B cell (primary cell): ENCODE data around the gene CPHXL. TPM values are rescaled to one million over a fixed set of nuclear protein-coding genes. Genes with fewer than 3 reads are reported as not detected.

Experiments
- ATAC-seq: fragments of 200-7000 bp; cut with Tn5 transposase; one replicate; pipeline ENCODE4 v1.10.0; 2021; ENCODE audit warnings: low read depth, mild to moderate bottlenecking, moderate number of reproducible peaks, moderate library complexity
- CTCF ChIA-PET: fragments of 350-600 bp; sonication (Branson Sonifier 250); formaldehyde crosslinking; loops from one replicate; lab custom pipeline; 2021; ENCODE audit warnings: antibody characterized with exemption, inconsistent platforms; lab: Charles Lee
- POLR2A ChIA-PET: fragments of 350-600 bp; sonication (Branson Sonifier 250); formaldehyde crosslinking; loops from one replicate; lab custom pipeline; 2021; ENCODE audit warnings: antibody characterized with exemption; lab: Charles Lee
- DNase-seq: peaks from one replicate; pipeline ENCODE4 v3.0.0; 2013
- H2AFZ ChIP-seq: 2 replicates; pipeline ENCODE4 v1.6.1; 2012; ENCODE audit warnings: mild to moderate bottlenecking, low read depth, low read length; ENCODE audit not compliant: insufficient read depth, poor library complexity, severe bottlenecking
- H3K27ac ChIP-seq, 2 donors: 1 replicate in 1 of 2; 2 replicates in 1 of 2; pipeline ENCODE4 v1.5.1; 2012 to 2013; ENCODE audit warnings: low read length in 2 of 2, mild to moderate bottlenecking in 2 of 2, moderate library complexity in 1 of 2
- H3K27me3 ChIP-seq, 4 experiments: fragments of 200-600 bp in 1 of 4; sonication (generic) in 1 of 4; replicated peaks in 1 of 4; 1 replicate in 2 of 4; 2 replicates in 2 of 4; pipeline versions ENCODE4 v1.6.1 to v1.7.0; 2013 to 2016; ENCODE audit warnings: low read length in 3 of 4, mild to moderate bottlenecking in 2 of 4, mixed read lengths in 1 of 4, moderate library complexity in 1 of 4; ENCODE audit not compliant: insufficient read depth in 4 of 4, control insufficient read depth in 3 of 4; ENCODE audit errors: control extremely low read depth in 1 of 4
- H3K36me3 ChIP-seq, 2 experiments: replicated peaks in 1 of 2; 1 replicate in 1 of 2; 2 replicates in 1 of 2; pipeline versions ENCODE4 v1.6.1 to v1.7.1; 2013; ENCODE audit warnings: low read length in 1 of 2; ENCODE audit not compliant: insufficient read depth in 2 of 2, control insufficient read depth in 1 of 2; ENCODE audit errors: control extremely low read depth in 1 of 2, extremely low read depth in 1 of 2
- H3K4me1 ChIP-seq, 2 donors: fragments of 200-600 bp in 1 of 2; sonication (generic) in 1 of 2; 1 replicate in 1 of 2; 2 replicates in 1 of 2; pipeline versions ENCODE4 v1.5.1 to v1.6.1; 2013 to 2017; ENCODE audit warnings: low read length in 2 of 2; ENCODE audit not compliant: control insufficient read depth in 2 of 2, insufficient read depth in 2 of 2
- H3K4me2 ChIP-seq: replicated peaks from 2 replicates; pipeline ENCODE3; 2012; ENCODE audit warnings: mild to moderate bottlenecking, low read depth, low read length; ENCODE audit not compliant: poor library complexity, severe bottlenecking
- H3K4me3 ChIP-seq, 5 experiments: fragments of 200-600 bp in 1 of 5; sonication (generic) in 1 of 5; 1 replicate in 3 of 5; 2 replicates in 2 of 5; pipeline versions ENCODE4 v1.5.1 to v1.7.0; 2011 to 2016; ENCODE audit warnings: low read length in 4 of 5, mild to moderate bottlenecking in 4 of 5, low read depth in 2 of 5, control low read depth in 1 of 5, moderate library complexity in 1 of 5; ENCODE audit not compliant: insufficient read depth in 1 of 5; ENCODE audit errors: control extremely low read depth in 1 of 5, extremely low read depth in 1 of 5
- H3K79me2 ChIP-seq: fragments of 200-600 bp; sonication (generic); one replicate; pipeline ENCODE4 v1.6.0; 2016; ENCODE audit warnings: low read length; ENCODE audit not compliant: control insufficient read depth, insufficient read depth
- H3K9ac ChIP-seq: fragments of 200-600 bp; sonication (generic); 2 replicates; pipeline ENCODE4 v1.6.1; 2017; ENCODE audit warnings: mild to moderate bottlenecking, low read length, moderate library complexity
- H3K9me3 ChIP-seq, 3 donors: one replicate each; pipeline versions ENCODE4 v1.6.1 to v1.7.1; 2013; ENCODE audit warnings: low read length in 2 of 3; ENCODE audit not compliant: control insufficient read depth in 2 of 3, insufficient read depth in 1 of 3; ENCODE audit errors: control extremely low read depth in 1 of 3
- H4K20me1 ChIP-seq: 2 replicates; pipeline ENCODE4 v1.6.0; 2012; ENCODE audit warnings: mild to moderate bottlenecking, low read length; ENCODE audit not compliant: insufficient read depth, control insufficient read depth, poor library complexity, severe bottlenecking
- H3K27ac Mint-ChIP-seq: one replicate; pipeline ENCODE4 v1.8.0; 2021; ENCODE audit warnings: mixed read lengths
- H3K27me3 Mint-ChIP-seq: one replicate; pipeline ENCODE4 v1.8.0; 2021; ENCODE audit warnings: mixed read lengths
- H3K4me1 Mint-ChIP-seq: one replicate; pipeline ENCODE4 v1.8.0; 2021; ENCODE audit warnings: mixed read lengths
- H3K4me3 Mint-ChIP-seq: one replicate; pipeline ENCODE4 v1.8.0; 2021; ENCODE audit warnings: mixed read lengths
- H3K9me3 Mint-ChIP-seq: one replicate; pipeline ENCODE4 v1.8.0; 2022; ENCODE audit warnings: mixed read lengths; ENCODE audit not compliant: insufficient read depth
- EZH2 ChIP-seq: IDR thresholded peaks from 2 replicates; pipeline ENCODE4 v1.6.1; 2012; ENCODE audit warnings: borderline replicate concordance, low read depth, mild to moderate bottlenecking, moderate library complexity, low read length; ENCODE audit not compliant: insufficient read depth, poor library complexity, severe bottlenecking
- WGBS: methylation state at CpG from one replicate; pipeline ENCODE4 v1.1.5; 2013; ENCODE audit warnings: missing lambda C conversion rate; ENCODE audit not compliant: insufficient coverage; 5-methylcytosine and 5-hydroxymethylcytosine counted together
- intact Hi-C: fragments of 100-400 bp; cut with micrococcal nuclease; formaldehyde crosslinking; loops from one replicate; pipeline ENCODE4 v1.10.0; 2022
- polyA plus RNA-seq: library from polyadenylated mRNA; depleted of rRNA; stranded (reverse); fragments of >200 nt; gene quantifications from 2 replicates; pipeline ENCODE4 v1.2.3, GENCODE V29; 2012
- total RNA-seq, 2 donors: library from RNA; stranded (reverse); fragments of 120-200 nt in 1 of 2; gene quantifications; 1 replicate in 1 of 2; 2 replicates in 1 of 2; pipeline versions ENCODE4 v1.2.3 to v1.2.4, GENCODE V29; 2013 to 2022
- TF ChIP-seq, protein P1 (sequence below): fragments of 200-600 bp; IDR thresholded peaks from one replicate; pipeline ENCODE4 v1.8.0; 2022; ENCODE audit warnings: antibody characterized with exemption, mild to moderate bottlenecking

CPHXL gene
- total and polyA plus RNA-seq, 2 donors (not counting 1 experiment from before 2014, with no cell fraction given): not detected

DNA sequence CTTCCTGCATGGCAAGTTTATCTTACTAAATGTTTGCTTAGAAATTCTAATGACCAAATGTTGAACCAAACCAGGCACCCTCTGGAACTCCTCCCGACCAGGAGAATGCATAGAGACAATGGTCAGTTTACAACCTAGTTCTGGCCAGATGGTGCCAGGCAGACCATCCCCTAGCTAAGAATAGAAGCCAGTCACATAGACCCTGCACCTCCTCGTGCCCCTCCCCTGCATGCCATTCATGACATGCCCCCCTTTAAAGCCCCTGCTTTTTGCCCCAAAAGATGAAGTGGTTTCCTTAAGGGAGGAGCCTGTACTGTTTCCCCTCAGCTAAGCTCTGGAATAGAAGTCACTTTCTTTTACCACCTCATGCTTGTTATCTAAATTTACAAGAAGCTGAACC is 6.6 kb upstream of the CPHXL start:
- Mint-ChIP-seq H3K27ac (no peak overlapping the region), H3K27me3 (peaks cover 3% of the 10 kb centered on the region), H3K4me1 (no peaks in the 10 kb centered on the region), H3K9me3 (no peaks in the 10 kb centered on the region), H3K4me3 (no peak overlapping the region)
- H3K79me2 ChIP-seq: no peaks in the 10 kb centered on the region
- intact Hi-C loops: no loop called here
- no peaks in the 10 kb centered on the region for H3K27me3 ChIP-seq
- CTCF ChIA-PET: interaction anchor here (0.7 kb wide), 1 partner anchor 32 kb away, joined by 3 read pairs; no protein-coding TSS in a partner anchor
- WGBS: 100% methylated on average over 1 of the region's 2 CpGs
- no peaks in the 10 kb centered on the region for H3K4me1 ChIP-seq
- H2AFZ ChIP-seq: no peak overlapping the region
- H3K36me3 ChIP-seq: no peaks in the 10 kb centered on the region
- no peak for DNase-seq
- H3K9ac ChIP-seq: no peak overlapping the region
- no peaks in the 10 kb centered on the region for H4K20me1 ChIP-seq
- POLR2A ChIA-PET: interaction anchor here (0.6 kb wide), 1 partner anchor 28 kb away, joined by 3 read pairs; no protein-coding TSS in a partner anchor
- H3K4me3 ChIP-seq: no peak overlapping the region
- H3K4me2 ChIP-seq: no peak overlapping the region
- no peak for ATAC-seq
- no peaks in the 10 kb centered on the region for H3K9me3 ChIP-seq
- H3K27ac ChIP-seq: no peak overlapping the region
- TF ChIP-seq, protein P1, sequence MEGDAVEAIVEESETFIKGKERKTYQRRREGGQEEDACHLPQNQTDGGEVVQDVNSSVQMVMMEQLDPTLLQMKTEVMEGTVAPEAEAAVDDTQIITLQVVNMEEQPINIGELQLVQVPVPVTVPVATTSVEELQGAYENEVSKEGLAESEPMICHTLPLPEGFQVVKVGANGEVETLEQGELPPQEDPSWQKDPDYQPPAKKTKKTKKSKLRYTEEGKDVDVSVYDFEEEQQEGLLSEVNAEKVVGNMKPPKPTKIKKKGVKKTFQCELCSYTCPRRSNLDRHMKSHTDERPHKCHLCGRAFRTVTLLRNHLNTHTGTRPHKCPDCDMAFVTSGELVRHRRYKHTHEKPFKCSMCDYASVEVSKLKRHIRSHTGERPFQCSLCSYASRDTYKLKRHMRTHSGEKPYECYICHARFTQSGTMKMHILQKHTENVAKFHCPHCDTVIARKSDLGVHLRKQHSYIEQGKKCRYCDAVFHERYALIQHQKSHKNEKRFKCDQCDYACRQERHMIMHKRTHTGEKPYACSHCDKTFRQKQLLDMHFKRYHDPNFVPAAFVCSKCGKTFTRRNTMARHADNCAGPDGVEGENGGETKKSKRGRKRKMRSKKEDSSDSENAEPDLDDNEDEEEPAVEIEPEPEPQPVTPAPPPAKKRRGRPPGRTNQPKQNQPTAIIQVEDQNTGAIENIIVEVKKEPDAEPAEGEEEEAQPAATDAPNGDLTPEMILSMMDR: no peak
- TF ChIP-seq EZH2: no peak

DNA sequence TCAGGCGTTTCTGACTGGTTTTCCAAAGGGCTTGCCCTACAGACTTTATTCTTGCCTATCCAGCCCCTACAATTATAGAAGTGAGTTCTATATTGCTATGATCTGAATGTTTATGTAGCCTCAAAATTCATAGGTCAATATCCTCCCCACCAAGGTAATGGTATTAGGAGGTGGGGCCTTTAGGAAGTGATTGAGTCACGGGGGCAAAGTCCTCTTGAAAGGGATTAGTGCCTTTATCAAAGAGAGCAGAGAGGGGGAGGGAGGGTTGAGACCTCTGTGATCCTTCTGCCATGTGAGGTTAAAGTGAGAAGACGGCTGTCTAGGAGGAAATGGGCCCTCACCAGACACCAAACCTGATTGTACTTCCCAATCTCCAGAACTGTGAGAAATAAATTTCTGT is 931 bp upstream of the CPHXL start:
- Histone ChIP-seq H3K4me3 (no peak overlapping the region), H3K79me2 (no peaks in the 10 kb centered on the region), H3K9ac (no peak overlapping the region), H3K4me1 (no peaks in the 10 kb centered on the region), H3K36me3 (no peaks in the 10 kb centered on the region), H3K27me3 (no peaks in the 10 kb centered on the region), H4K20me1 (no peaks in the 10 kb centered on the region), H2AFZ (no peak overlapping the region), H3K27ac (no peak overlapping the region), H3K9me3 (peaks cover 0 to 4% (median 0%) of the 10 kb centered on the region in 3 donors), H3K4me2 (no peak overlapping the region)
- Mint-ChIP-seq H3K9me3 (no peaks in the 10 kb centered on the region), H3K27me3 (peaks cover 3% of the 10 kb centered on the region), H3K4me3 (no peak overlapping the region), H3K4me1 (no peaks in the 10 kb centered on the region), H3K27ac (no peak overlapping the region)
- ChIA-PET POLR2A (no interaction called here), CTCF (no interaction called here)
- ATAC-seq (no peak), DNase-seq (no peak)
- TF ChIP-seq, protein P1: no peak
- intact Hi-C loops: no loop called here
- no CpG with 5 or more reads among the region's 3 CpGs for WGBS
